SU-DHL-6 (cell line): Measurements from ENCODE around the gene CD8B.
"Not testable (repeated sequence)": the region's sequence is repeated elsewhere in the genome, so short reads cannot be mapped to it uniquely, and the experiment has no call there.

Experiments used
- EZH2phosphoT487 ChIP-seq: fragments of 200-600 bp; sonication (generic), shearing (Covaris generic); conservative IDR thresholded peaks from 2 replicates; pipeline ENCODE4 v1.6.1; 2018; ENCODE audit warnings: mild to moderate bottlenecking, antibody characterized with exemption, low read length, moderate library complexity, mixed read lengths
- TF ChIP-seq, protein P1 (sequence below): fragments of 200-600 bp; sonication (generic); IDR thresholded peaks from one replicate; pipeline ENCODE4 v1.5.1; 2017; ENCODE audit warnings: antibody characterized with exemption, mild to moderate bottlenecking, low read length, moderate library complexity; ENCODE audit not compliant: insufficient read depth, poor library complexity, severe bottlenecking

DNA sequence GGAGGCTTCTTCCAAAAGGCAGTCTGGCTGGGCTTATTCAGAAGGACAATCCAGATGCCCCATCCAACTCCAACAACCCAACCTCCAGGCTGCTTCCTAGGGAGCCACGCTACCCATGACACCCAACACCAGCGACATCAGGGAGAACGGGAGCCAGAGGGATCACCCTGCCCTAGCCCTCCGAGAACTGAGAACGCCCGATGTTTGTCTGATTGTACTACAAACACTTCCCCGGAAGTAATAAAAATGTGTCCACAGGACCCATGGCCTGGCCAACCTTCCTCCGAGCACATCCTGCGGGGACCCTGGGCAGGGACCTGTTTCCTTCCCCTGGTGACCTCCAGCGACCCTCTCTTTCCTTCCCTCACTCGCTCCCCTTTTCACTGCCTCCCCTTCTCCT, 511 bp downstream of the CD8B start:
- TF ChIP-seq, protein P1, sequence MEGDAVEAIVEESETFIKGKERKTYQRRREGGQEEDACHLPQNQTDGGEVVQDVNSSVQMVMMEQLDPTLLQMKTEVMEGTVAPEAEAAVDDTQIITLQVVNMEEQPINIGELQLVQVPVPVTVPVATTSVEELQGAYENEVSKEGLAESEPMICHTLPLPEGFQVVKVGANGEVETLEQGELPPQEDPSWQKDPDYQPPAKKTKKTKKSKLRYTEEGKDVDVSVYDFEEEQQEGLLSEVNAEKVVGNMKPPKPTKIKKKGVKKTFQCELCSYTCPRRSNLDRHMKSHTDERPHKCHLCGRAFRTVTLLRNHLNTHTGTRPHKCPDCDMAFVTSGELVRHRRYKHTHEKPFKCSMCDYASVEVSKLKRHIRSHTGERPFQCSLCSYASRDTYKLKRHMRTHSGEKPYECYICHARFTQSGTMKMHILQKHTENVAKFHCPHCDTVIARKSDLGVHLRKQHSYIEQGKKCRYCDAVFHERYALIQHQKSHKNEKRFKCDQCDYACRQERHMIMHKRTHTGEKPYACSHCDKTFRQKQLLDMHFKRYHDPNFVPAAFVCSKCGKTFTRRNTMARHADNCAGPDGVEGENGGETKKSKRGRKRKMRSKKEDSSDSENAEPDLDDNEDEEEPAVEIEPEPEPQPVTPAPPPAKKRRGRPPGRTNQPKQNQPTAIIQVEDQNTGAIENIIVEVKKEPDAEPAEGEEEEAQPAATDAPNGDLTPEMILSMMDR: not testable (repeated sequence)
- not testable (repeated sequence) for TF ChIP-seq EZH2phosphoT487
